ENCODE data around the gene NAT8L. TPM values are rescaled to one million over a fixed set of nuclear protein-coding genes. Genes with fewer than 3 reads are reported as not detected.

The NAT8L gene
- polyA plus RNA-seq, 1 donor from 2014 or later, result 12.6 TPM

DNA sequence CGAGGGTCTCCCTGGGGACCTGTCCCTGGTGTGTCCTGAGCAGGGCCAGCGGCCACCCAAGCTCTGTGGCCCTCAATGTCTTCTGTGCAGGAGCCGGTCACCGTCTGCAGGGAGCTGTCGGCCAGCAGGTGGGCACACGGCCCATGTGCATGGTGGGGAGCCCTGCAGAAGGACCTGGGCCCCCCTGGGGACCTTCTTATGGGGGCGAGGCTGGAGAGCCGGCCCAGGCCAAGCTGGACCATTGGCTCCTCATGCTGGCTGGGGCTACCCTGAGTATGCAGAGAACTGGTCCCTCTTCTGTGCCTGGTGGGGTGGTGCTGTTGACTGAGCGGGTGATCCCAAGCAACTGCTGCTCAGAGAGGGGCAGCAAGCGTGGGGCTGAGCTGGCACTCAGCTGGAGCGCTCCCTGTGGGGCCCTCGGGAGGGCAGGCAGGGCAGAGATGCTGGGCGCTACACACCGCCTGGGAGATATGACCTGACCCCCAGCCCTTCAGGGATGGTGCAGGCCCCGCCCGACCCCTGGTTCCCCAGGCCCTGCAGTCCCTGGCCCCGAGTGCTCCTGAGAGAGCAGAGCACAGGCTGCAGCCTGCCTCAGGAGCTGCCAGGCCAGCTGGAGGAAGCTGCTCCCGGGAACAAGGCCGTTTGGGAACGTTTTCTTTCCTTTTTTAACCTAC is 14.8 kb downstream of the NAT8L start:
- no peak overlapping the region for H3K27ac ChIP-seq (ENCODE audit: low read length)
- no peak for TF ChIP-seq CTCF (IDR thresholded peaks at IDR 0.05; ENCODE audit: poor library complexity, severe bottlenecking)
- TF ChIP-seq EZH2 (IDR thresholded peaks at IDR 0.05; ENCODE audit: borderline replicate concordance, insufficient read depth, low read length, poor library complexity, severe bottlenecking), result no peak
- TF ChIP-seq, protein P1, sequence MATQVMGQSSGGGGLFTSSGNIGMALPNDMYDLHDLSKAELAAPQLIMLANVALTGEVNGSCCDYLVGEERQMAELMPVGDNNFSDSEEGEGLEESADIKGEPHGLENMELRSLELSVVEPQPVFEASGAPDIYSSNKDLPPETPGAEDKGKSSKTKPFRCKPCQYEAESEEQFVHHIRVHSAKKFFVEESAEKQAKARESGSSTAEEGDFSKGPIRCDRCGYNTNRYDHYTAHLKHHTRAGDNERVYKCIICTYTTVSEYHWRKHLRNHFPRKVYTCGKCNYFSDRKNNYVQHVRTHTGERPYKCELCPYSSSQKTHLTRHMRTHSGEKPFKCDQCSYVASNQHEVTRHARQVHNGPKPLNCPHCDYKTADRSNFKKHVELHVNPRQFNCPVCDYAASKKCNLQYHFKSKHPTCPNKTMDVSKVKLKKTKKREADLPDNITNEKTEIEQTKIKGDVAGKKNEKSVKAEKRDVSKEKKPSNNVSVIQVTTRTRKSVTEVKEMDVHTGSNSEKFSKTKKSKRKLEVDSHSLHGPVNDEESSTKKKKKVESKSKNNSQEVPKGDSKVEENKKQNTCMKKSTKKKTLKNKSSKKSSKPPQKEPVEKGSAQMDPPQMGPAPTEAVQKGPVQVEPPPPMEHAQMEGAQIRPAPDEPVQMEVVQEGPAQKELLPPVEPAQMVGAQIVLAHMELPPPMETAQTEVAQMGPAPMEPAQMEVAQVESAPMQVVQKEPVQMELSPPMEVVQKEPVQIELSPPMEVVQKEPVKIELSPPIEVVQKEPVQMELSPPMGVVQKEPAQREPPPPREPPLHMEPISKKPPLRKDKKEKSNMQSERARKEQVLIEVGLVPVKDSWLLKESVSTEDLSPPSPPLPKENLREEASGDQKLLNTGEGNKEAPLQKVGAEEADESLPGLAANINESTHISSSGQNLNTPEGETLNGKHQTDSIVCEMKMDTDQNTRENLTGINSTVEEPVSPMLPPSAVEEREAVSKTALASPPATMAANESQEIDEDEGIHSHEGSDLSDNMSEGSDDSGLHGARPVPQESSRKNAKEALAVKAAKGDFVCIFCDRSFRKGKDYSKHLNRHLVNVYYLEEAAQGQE (IDR thresholded peaks at IDR 0.05; ENCODE audit: borderline replicate concordance), result no peak
- no peak for TF ChIP-seq MXI1 (conservative IDR thresholded peaks at IDR 0.05; ENCODE audit: poor library complexity, severe bottlenecking)

GRCh38 chr4:2074588-2074987 is 15.5 kb downstream of the NAT8L start:
- no peaks in the 10 kb centered on the region for H3K27me3 ChIP-seq (ENCODE audit: insufficient read depth, low read depth, low read length)
- H4K20me1 ChIP-seq (ENCODE audit: insufficient read depth), result no peaks in the 10 kb centered on the region
- H3K4me3 ChIP-seq (ENCODE audit: low read length), result no peak overlapping the region
- no peaks in the 10 kb centered on the region for H3K36me3 ChIP-seq (ENCODE audit: insufficient read depth, low read length)
- no peaks in the 10 kb centered on the region for H3F3A ChIP-seq (ENCODE audit: insufficient read depth, low read length, poor library complexity, severe bottlenecking)
- TF ChIP-seq CTCF (IDR thresholded peaks at IDR 0.05; ENCODE audit: poor library complexity, severe bottlenecking) (no peak), EP300 (conservative IDR thresholded peaks at IDR 0.05; ENCODE audit: poor library complexity, severe bottlenecking) (no peak), EZH2 (IDR thresholded peaks at IDR 0.05; ENCODE audit: borderline replicate concordance, insufficient read depth, low read length, poor library complexity, severe bottlenecking) (no peak), RAD21 (conservative IDR thresholded peaks at IDR 0.05) (no peak), POLR2AphosphoS5 (IDR thresholded peaks at IDR 0.05) (no peak), TAF1 (IDR thresholded peaks at IDR 0.05; ENCODE audit: low read depth) (no peak), MXI1 (conservative IDR thresholded peaks at IDR 0.05; ENCODE audit: poor library complexity, severe bottlenecking) (no peak), SMC3 (conservative IDR thresholded peaks at IDR 0.05; ENCODE audit: poor library complexity) (no peak)
- TF ChIP-seq, protein P1 (IDR thresholded peaks at IDR 0.05; ENCODE audit: borderline replicate concordance), result no peak
- H3K9me3 ChIP-seq (ENCODE audit: low read length), result no peaks in the 10 kb centered on the region
- no peak overlapping the region for H3K4me2 ChIP-seq (ENCODE audit: low read length)
- H3K9ac ChIP-seq (ENCODE audit: low read length), result no peak overlapping the region
- H2AFZ ChIP-seq (ENCODE audit: low read depth, low read length), result no peak overlapping the region
- no peak overlapping the region for H3K27ac ChIP-seq (ENCODE audit: low read length)
- no peaks in the 10 kb centered on the region for H3K9me2 ChIP-seq (ENCODE audit: insufficient read depth, low read length)
- H3K79me2 ChIP-seq (replicated peaks; ENCODE audit: insufficient read depth, low read length), result no peaks in the 10 kb centered on the region

More for the DNA sequence above, 14.8 kb downstream of the NAT8L start:
- Histone ChIP-seq H3K4me3 (ENCODE audit: low read length) (no peak overlapping the region), H3F3A (ENCODE audit: insufficient read depth, low read length, poor library complexity, severe bottlenecking) (no peaks in the 10 kb centered on the region), H4K20me1 (ENCODE audit: insufficient read depth) (no peaks in the 10 kb centered on the region), H3K9me3 (ENCODE audit: low read length) (no peaks in the 10 kb centered on the region), H3K79me2 (replicated peaks; ENCODE audit: insufficient read depth, low read length) (no peaks in the 10 kb centered on the region), H3K36me3 (ENCODE audit: insufficient read depth, low read length) (no peaks in the 10 kb centered on the region), H3K4me2 (ENCODE audit: low read length) (no peak overlapping the region), H3K9ac (ENCODE audit: low read length) (no peak overlapping the region), H3K27me3 (ENCODE audit: insufficient read depth, low read depth, low read length) (no peaks in the 10 kb centered on the region), H2AFZ (ENCODE audit: low read depth, low read length) (no peak overlapping the region), H3K9me2 (ENCODE audit: insufficient read depth, low read length) (no peaks in the 10 kb centered on the region)

Measured in neural cell (in vitro differentiated cells).